Suprapubic skin (tissue), 4 donors: ENCODE data around the gene SYNE2. TPM values are rescaled to one million over a fixed set of nuclear protein-coding genes. Genes with fewer than 3 reads are reported as not detected.
A peak's percentile ranks its signal among the peaks of the same experiment; 100 is the strongest.
"Not testable (repeated sequence)": the region's sequence is repeated elsewhere in the genome, so short reads cannot be mapped to it uniquely, and the experiment has no call there.

Experiments used
- DNase-seq, 2 donors: peaks; one replicate each; pipeline ENCODE4 v3.0.0-alpha.2; 2019; ENCODE audit warnings: low spot score in 2 of 2
- H3K27ac ChIP-seq: fragments of 200-600 bp; sonication (generic); one replicate; pipeline ENCODE4 v1.5.1; 2019
- H3K27me3 ChIP-seq: fragments of 200-600 bp; sonication (generic); one replicate; pipeline ENCODE4 v1.5.1; 2019
- H3K36me3 ChIP-seq: fragments of 200-600 bp; sonication (generic); one replicate; pipeline ENCODE4 v1.5.1; 2019
- H3K4me1 ChIP-seq: fragments of 200-600 bp; sonication (generic); one replicate; pipeline ENCODE4 v1.5.1; 2019
- H3K4me3 ChIP-seq: fragments of 200-600 bp; sonication (generic); one replicate; pipeline ENCODE4 v1.5.1; 2019; ENCODE audit warnings: mild to moderate bottlenecking
- H3K9me3 ChIP-seq: fragments of 200-600 bp; sonication (generic); one replicate; pipeline ENCODE4 v1.5.1; 2019
- CTCF ChIP-seq, 2 donors: fragments of 200-600 bp in 1 of 2; fragments of 450-650 bp in 1 of 2; sonication (generic) in 1 of 2; IDR thresholded peaks; one replicate each; pipeline ENCODE4 v1.5.1; 2016 to 2019; ENCODE audit warnings: antibody characterized with exemption in 2 of 2, mild to moderate bottlenecking in 1 of 2, moderate library complexity in 1 of 2
- EP300 ChIP-seq: sonication (generic); formaldehyde crosslinking; IDR thresholded peaks from one replicate; pipeline ENCODE4 v1.6.1; 2017; ENCODE audit warnings: antibody characterized with exemption
- POLR2A ChIP-seq, 2 donors: fragments of 450-650 bp; IDR thresholded peaks; one replicate each; pipeline ENCODE4 v1.6.1; 2017; ENCODE audit warnings: antibody characterized with exemption in 2 of 2, mild to moderate bottlenecking in 2 of 2, moderate library complexity in 2 of 2
- POLR2AphosphoS5 ChIP-seq, 3 donors: sonication (generic); formaldehyde crosslinking; IDR thresholded peaks; one replicate each; pipeline ENCODE4 v1.6.1; 2017; ENCODE audit warnings: antibody characterized with exemption in 3 of 3
- WGBS: methylation state at CpG from one replicate; pipeline ENCODE4 v1.1.5; 2018; 5-methylcytosine and 5-hydroxymethylcytosine counted together
- total RNA-seq, 4 donors: library from RNA; depleted of rRNA; stranded (reverse); fragments of >200 nt; gene quantifications; one replicate each; pipeline ENCODE4 v1.1.0, GENCODE V29; 2016

The SYNE2 gene
- total RNA-seq = 100 to 1,000 TPM; 234 to 658 (median 244) TPM

- Histone ChIP-seq H3K9me3 (no peaks in the 10 kb centered on the region), H3K36me3 (no peaks in the 10 kb centered on the region), H3K27me3 (no peaks in the 10 kb centered on the region), H3K27ac (peak within 1 kb of the TSS; percentile 97), H3K4me1 (peaks cover 38% of the 10 kb centered on the region), H3K4me3 (peak within 1 kb of the TSS; percentile 98)
- 1% methylated on average over 53 of the region's 124 CpGs for WGBS
- peak; percentile 81 for DNase-seq
- TF ChIP-seq EP300 (no peak), POLR2A (IDR thresholded peaks at IDR 0.05) (peak in 1 of 2 donors; percentile 26), CTCF (IDR thresholded peaks at IDR 0.05) (peak in 1 of 2 donors; percentile 16), POLR2AphosphoS5 (IDR thresholded peaks at IDR 0.05) (no peak)
These were observed at the start of gene SYNE2 for GRCh38 chr14:63852817-63853731. Gene SYNE2 (plus strand): TSS chr14:63853004. CDS start chr14:63909149, 56,145 bp downstream.

- WGBS = 92% methylated on average over 16 of the region's 35 CpGs
- not testable (repeated sequence) for H3K36me3 ChIP-seq, H3K27me3 ChIP-seq, H3K27ac ChIP-seq, DNase-seq, H3K4me3 ChIP-seq, H3K4me1 ChIP-seq, H3K9me3 ChIP-seq
These were observed 49.5 kb upstream of the SYNE2 start for GRCh38 chr14:63803221-63803791.

- H3K9me3 ChIP-seq, H3K27me3 ChIP-seq, H3K36me3 ChIP-seq, H3K27ac ChIP-seq, H3K4me3 ChIP-seq, H3K4me1 ChIP-seq, DNase-seq: not testable (repeated sequence)
- 80% methylated on average over 2 of the region's 2 CpGs for WGBS
These were observed 46.7 kb upstream of the SYNE2 start for GRCh38 chr14:63806064-63806463.

GRCh38 chr14:63811692-63812091 is 41.1 kb upstream of the SYNE2 start:
- H3K36me3 ChIP-seq, H3K9me3 ChIP-seq, H3K27me3 ChIP-seq, H3K4me1 ChIP-seq, DNase-seq, H3K4me3 ChIP-seq, H3K27ac ChIP-seq: not testable (repeated sequence)
- WGBS = 68% methylated on average over 3 of the region's 3 CpGs

- no peak for DNase-seq
- Histone ChIP-seq H3K27me3 (no peaks in the 10 kb centered on the region), H3K36me3 (no peaks in the 10 kb centered on the region), H3K4me1 (no peaks in the 10 kb centered on the region), H3K9me3 (no peaks in the 10 kb centered on the region), H3K27ac (no peak overlapping the region), H3K4me3 (no peak overlapping the region)
- no peak for TF ChIP-seq CTCF (IDR thresholded peaks at IDR 0.05)
- 91% methylated on average over 1 of the region's 1 CpG for WGBS
These were observed 19.1 kb upstream of the SYNE2 start for GRCh38 chr14:63833728-63834127.

DNA sequence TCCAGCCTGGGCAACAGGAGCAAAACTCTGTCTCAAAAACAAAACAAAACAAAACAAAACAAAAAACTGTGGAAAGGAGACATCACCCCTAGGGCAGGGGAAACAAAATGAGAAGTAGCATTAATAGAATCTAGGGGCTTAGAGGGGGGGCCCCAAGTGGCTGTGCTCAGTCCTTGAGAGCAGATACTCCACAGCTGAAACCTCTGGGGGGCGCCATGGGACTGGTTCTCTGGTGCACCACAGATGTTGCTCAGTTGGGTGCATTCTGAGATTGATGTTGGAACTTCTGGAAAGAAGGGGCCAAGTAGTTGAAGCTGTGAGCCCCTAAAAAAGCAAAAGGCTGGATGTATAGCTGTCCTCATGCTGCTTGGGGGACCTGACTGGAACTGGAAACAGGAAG is 11.8 kb upstream of the SYNE2 start:
- no peak for TF ChIP-seq POLR2A (IDR thresholded peaks at IDR 0.05)
- TF ChIP-seq EP300 = no peak
- TF ChIP-seq POLR2AphosphoS5 (IDR thresholded peaks at IDR 0.05) = no peak
- TF ChIP-seq CTCF (IDR thresholded peaks at IDR 0.05) = no peak
- H3K9me3 ChIP-seq = peaks cover 6% of the 10 kb centered on the region
- H3K4me3 ChIP-seq = no peak overlapping the region
- DNase-seq = no peak
- WGBS = 42% methylated on average over 1 of the region's 1 CpG
- no peaks in the 10 kb centered on the region for H3K4me1 ChIP-seq
- no peak overlapping the region for H3K27ac ChIP-seq
- H3K27me3 ChIP-seq = no peaks in the 10 kb centered on the region
- H3K36me3 ChIP-seq = no peaks in the 10 kb centered on the region
